ENCODE data around the gene HVCN1. TPM values are rescaled to one million over a fixed set of nuclear protein-coding genes. Genes with fewer than 3 reads are reported as not detected.

HVCN1 gene
- total and polyA plus RNA-seq, 2 of the 8 experiments (the other 6 are each of a cell fraction or from before 2014, with no cell fraction given): 5.8 to 11.2 TPM

- TF ChIP-seq CHD7 (IDR thresholded peaks at IDR 0.05; ENCODE audit: insufficient replicate concordance, low read length) (no peak), RNF2 (IDR thresholded peaks at IDR 0.05; ENCODE audit: borderline replicate concordance, low read depth, low read length, missing control alignments, poor library complexity, severe bottlenecking) (no peak), HDAC2 (IDR thresholded peaks at IDR 0.05; ENCODE audit: borderline replicate concordance in 1 of 2, low read depth in 2 of 2, low read length in 2 of 2) (no peak), TCF12 (IDR thresholded peaks at IDR 0.05; ENCODE audit: low read depth, low read length) (no peak), BRCA1 (IDR thresholded peaks at IDR 0.05; ENCODE audit: low read depth, low read length) (no peak), MAFK (IDR thresholded peaks at IDR 0.05; ENCODE audit: low read depth, low read length) (no peak), SP4 (IDR thresholded peaks at IDR 0.05; ENCODE audit: low read length) (no peak)
Measured at GRCh38 chr12:110687396-110688169, 1.3 kb downstream of the HVCN1 start (continued).

Measured in H1 (cell line).